Posterior cingulate gyrus (tissue), 11 donors: ENCODE results near the gene USP6NL.

Experiments
- DNase-seq, 10 donors: peaks; one replicate each; pipeline versions ENCODE4 v3.0.0 to v3.0.0-alpha.2; 2020 to 2021; ENCODE audit warnings: mixed read lengths in 3 of 10
- intact Hi-C: fragments of 100-400 bp; cut with DNase I; formaldehyde crosslinking; loops from one replicate; pipeline ENCODE4 v1.15.1; 2023

Gene USP6NL

DNA sequence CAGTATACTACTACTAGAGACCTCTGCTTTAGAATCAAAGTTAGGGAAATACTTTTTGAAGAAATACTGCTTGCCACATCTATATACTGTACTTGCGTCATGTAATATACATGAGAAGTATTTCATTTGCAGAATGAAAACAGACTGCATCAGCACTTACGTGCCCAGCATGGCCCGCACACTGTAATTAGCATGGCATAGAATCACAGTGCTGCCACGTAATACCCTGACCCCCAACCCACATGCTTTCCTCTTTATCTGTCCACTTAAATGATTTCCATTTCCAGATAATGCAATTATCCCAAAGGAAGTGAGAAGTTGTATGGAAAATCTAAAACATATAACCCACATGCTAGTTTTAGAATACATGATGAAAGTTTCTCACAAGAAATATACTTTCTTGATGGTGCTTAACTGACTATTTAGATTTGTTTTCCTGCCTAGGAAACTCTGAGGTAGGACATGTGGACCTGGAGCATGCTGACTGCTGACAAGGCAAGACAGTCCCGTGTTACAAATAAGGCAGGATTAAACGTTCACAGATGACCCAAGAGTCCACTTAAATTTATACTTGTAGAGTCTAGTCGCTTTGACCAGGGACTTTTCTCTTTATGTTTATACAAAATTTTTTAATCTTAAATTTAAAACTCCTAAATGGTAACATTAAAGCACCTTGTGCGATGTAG, 12.6 kb downstream of the USP6NL start:
- DNase-seq, result no peak
- intact Hi-C loops, result no loop called here

DNA sequence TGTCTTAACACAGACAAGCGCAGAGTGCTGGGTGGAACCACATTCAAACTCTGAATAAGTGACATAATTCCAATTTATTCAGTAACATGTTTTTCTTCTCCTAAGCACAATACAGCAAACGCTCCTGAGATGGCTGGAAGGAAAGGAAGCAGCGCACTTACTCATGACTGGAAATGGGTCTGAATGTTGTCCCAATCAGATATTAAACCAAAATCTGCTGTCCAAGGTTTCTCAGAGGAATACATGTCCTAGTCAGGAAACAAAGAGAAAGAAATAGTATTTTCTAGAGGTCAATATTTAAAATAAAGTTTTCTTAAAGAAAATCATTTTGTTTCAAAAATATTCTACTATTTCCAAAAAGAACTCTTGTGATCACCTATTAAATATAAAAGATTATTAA, 14.0 kb downstream of the USP6NL start:
- no peak for DNase-seq
- intact Hi-C loops, result no loop called here

DNA sequence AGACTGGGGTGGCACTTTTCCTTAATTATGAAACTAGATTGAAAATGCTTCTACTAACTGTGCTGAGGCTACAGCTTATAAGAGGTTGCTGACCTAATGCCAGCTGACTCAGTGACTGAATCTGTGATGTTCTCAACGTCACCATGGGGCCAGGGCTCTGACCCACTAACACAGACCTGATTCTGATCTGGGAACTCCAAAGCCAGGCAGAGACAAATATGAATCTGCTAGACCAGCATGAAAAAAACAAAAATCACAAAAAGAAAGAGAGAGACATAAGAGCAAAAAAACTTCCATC, 16.1 kb downstream of the USP6NL start:
- no peak for DNase-seq

GRCh38 chr10:11594589-11595394, 16.7 kb downstream of the USP6NL start:
- DNase-seq, result no peak
- intact Hi-C loops, result no loop called here

More for the DNA sequence above, 16.1 kb downstream of the USP6NL start:
- intact Hi-C loops, result no loop called here

DNA sequence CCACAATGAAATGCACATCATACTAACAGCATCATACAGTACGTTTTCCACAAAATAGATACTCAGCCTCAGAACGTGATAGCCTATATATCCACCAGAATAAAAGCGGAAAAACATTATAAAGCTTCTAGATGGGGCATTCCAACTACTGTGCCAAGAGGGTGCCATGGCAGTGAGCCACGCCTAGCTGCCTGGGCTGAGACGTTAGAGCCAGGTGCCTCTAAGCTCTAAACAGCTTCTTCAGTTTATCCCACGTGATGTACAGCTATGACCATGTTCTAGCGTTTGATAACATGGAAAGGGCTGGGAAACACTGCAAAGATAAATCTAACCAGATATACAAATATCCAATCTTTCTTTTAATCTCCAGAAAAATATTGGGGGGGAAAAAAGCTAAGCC, 17.8 kb downstream of the USP6NL start:
- intact Hi-C loops, result no loop called here
- no peak for DNase-seq

GRCh38 chr10:11589738-11590137, 21.7 kb downstream of the USP6NL start:
- intact Hi-C loops, result no loop called here
- no peak for DNase-seq

DNA sequence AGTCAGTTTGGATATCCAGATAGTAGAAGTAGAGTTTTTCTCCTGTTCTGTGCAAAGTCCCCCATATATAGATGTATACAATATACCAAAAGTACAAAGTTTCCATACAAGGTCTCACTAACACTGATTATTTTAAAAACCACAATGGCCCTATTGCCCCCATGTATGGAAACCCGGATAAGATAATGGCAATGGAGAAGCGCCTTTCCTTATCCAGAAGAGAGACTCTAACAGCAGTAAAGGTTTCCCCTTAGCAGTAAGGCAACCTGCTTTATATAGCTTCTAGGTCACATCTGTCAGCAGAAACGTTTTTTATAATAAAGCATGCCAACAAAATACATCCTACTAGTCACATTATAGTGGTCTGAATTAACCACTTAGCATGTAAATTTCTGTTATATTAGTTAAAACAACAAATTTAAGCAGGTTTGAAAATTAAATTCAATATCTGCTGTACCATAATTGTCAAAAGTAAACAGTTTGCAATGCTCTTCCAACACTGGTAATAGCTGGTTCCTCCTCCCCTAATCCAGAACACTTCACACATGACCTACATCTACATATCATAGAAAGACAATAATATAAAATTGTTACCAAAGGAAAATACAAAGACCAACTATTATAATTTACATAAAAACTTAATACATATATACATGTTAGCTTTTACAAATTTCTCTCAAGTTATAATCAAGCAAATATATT, 22.4 kb downstream of the USP6NL start:
- intact Hi-C loops, result no loop called here
- DNase-seq, result no peak

- intact Hi-C loops, result no loop called here
Observed at GRCh38 chr10:11587722-11588259, 23.7 kb downstream of the USP6NL start.

DNA sequence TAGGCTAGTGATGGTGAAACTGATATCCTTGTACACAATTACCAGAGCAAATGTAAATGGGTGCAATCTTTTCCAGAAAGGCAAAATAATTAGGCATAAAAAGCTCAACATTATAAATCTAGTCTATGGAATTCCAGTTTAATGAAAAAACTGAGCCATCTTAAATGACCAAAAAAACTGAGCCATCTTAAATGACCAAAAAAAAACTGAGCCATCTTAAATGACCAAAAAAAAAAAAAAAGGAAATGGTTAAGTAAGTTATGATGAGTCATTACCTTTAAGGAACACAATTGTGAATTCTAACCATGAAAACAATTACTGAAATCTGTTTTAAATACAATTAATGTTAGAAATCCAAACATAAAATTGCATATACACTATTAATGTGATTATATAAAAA, 25.3 kb downstream of the USP6NL start:
- DNase-seq, result no peak
- intact Hi-C loops, result no loop called here

More at GRCh38 chr10:11587722-11588259, 23.7 kb downstream of the USP6NL start:
- DNase-seq, result no peak

DNA sequence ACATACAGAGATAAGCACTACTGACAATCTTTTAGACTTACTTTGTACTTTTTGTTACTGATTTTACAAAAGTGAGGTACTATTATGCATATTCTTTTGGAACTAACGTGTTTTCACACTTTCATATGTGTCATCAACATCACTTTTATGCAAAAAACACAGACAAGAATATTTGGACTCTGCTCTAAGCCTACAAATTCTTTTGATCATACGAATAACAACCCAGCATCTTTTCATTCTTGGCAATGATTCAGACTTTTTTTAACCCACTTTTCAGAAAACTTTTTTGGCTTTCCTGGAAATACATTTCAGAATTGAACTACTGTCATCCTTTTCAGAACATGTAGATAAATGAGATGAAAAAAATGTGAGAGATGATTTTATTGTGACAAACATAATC, 30.2 kb downstream of the USP6NL start:
- intact Hi-C loops, result no loop called here

DNA sequence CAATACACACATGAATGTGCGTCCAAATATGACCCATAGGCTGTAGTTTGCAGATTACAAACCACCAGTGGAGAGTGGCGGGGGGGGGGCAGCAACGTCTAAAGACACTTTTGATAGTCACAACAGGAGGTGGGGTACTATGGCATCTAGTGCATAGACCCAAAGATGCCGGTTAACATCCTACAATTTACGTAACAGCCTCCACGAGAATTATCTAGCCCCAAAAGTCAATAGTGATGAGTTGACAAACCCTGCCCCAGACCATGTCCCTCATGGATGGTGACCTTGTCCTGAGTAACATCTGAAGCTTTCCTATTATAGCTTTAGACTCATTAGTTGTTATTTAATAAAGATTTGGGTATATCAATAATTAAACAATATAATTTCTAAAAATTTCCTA, 31.6 kb downstream of the USP6NL start:
- intact Hi-C loops, result no loop called here
- DNase-seq, result no peak

More for the DNA sequence above, 30.2 kb downstream of the USP6NL start:
- DNase-seq, result no peak

DNA sequence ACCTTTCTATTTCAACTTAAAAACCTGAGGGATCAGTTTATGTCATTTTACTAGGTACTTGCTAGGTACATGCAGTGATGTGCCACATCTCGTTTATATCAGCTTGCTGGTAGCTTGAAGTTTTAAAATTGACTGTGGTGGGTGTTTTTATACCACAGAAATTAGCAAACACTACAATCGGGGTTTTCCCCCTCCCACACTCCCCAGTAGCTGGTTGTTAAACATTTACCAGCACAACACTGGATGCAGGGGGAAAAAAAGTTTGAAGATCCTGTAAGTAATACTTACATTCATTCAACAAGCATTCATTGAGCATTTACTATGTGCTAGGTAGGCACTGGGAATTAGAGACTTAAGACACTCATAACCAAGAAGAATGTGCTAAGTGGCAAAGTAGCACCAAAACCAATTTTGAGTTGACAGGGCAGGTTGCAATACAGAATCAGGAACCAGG, 32.6 kb downstream of the USP6NL start:
- intact Hi-C loops, result no loop called here
- no peak for DNase-seq

DNA sequence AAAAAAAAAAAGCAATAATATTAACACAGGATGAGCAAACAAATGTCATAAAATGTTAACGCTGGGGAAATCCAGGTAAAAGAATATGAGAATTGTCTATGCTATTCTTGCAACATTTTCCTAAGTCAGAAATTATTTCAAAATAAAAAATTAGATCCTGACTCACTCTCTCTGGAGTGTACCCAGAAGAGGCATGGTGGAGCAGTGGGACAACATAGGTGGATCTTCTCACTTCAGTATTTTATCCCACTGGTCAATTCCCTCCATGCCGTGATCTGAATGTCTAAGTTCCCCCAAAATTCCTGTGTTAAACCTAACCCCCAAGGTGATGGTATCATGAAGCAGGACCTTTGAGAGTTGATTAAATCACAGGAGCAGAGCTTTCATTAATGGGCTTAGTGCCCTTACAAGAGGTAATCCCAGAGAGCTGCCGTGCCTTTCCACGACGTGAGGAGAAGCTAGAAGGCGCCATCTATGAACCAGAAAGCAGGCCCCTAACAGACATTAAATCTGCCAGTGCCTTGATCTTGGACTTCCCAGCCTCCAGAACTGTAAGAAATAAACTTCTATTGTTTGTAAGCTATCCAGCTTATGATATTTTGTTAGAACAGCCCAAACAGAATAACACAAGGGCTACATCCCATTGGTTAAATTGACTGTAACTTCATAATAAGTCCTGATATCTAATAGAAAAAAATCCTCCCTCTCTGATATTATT, 35.2 kb downstream of the USP6NL start:
- no peak for DNase-seq
- intact Hi-C loops, result no loop called here

GRCh38 chr10:11573497-11573896, 38.0 kb downstream of the USP6NL start:
- no peak for DNase-seq
- intact Hi-C loops, result no loop called here

DNA sequence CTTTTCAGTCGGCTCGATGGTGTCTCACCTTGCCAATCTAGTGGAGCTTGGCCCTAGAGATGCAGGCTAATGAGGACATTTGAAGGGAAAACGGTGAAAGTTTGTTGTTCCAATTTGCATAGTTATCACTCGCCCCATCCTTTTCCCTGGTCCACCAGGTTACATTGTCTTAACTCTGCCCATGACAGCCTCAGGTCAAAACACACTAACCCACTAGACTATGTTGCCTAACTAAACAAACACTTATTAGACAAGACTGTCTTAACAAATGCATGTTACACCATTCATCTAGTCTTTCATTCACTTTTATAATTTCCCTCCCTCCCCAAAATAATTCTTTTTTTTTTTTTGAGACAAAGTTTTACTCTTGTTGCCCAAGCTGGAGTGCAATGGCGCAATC, 40.7 kb downstream of the USP6NL start:
- no peak for DNase-seq
- intact Hi-C loops, result no loop called here

GRCh38 chr10:11569471-11569870, 42.0 kb downstream of the USP6NL start:
- DNase-seq, result no peak
- intact Hi-C loops, result no loop called here

DNA sequence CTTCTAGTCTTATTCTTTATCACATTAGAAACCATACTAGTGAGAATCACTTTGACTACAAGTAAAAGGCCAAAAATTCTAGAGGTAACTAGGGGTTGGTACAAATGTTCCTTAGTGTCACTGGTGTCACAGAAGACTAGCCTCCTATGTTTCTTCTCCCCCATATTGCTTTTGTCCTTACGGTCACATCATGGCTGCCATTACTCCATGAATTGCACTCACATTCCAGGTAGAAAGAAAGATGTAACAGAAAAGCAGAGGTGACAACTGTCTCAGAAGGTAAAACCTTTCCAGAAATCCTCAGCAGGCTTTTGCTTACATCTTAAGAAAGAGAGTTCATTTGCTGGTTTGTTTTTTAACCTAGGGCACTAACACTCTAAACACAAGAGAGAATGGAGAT, 42.9 kb downstream of the USP6NL start:
- no peak for DNase-seq
- intact Hi-C loops, result no loop called here

DNA sequence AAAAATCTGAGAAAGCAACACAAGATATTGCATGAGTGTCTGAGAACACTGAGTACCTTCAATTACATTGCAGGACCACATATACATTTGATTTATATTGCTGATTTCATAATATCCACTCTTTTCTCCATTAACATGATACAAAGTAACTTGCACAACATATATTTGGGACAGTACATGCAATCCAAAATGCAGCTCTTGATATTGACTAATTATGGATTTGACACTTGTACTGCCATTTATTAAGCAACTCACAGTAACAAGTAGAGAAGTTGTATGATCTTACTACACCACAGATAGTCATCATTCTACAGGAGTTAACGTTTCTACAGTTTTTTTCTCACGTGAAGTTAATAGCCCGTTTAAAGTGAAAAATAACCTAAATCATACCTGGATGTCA, 46.7 kb downstream of the USP6NL start:
- intact Hi-C loops, result no loop called here

GRCh38 chr10:11563936-11564335, 47.5 kb downstream of the USP6NL start:
- DNase-seq, result no peak
- intact Hi-C loops, result no loop called here

More for the DNA sequence above, 46.7 kb downstream of the USP6NL start:
- DNase-seq, result no peak

- no peak for DNase-seq
- intact Hi-C loops, result no loop called here
Observed at GRCh38 chr10:11562888-11563287, 48.6 kb downstream of the USP6NL start.
